C4-2B (cell line): ENCODE measurements around the gene ARPIN.

Experiments
- CTCF ChIP-seq: fragments of 450-650 bp; conservative IDR thresholded peaks from 2 replicates; pipeline ENCODE4 v1.5.1; 2017; ENCODE audit warnings: mild to moderate bottlenecking
- ZFX ChIP-seq: fragments of 450-650 bp; IDR thresholded peaks from 2 replicates; pipeline ENCODE4 v1.6.1; 2017

GRCh38 chr15:89893027-89893426, 19.7 kb downstream of the ARPIN start:
- TF ChIP-seq CTCF, result no peak
- TF ChIP-seq ZFX, result no peak
